Heart left ventricle (tissue), 16 donors: ENCODE data around the gene CECR2. TPM values are rescaled to one million over a fixed set of nuclear protein-coding genes. Genes with fewer than 3 reads are reported as not detected.

Experiments
- ATAC-seq, 4 donors: fragments of 200-7000 bp; cut with Tn5 transposase; one replicate each; pipeline ENCODE4 v1.9.1; 2020 to 2022; ENCODE audit warnings: moderate library complexity in 4 of 4, mild to moderate bottlenecking in 3 of 4, moderate number of reproducible peaks in 1 of 4
- DNase-seq, 5 donors: peaks; one replicate each; pipeline ENCODE4 v3.0.0-alpha.2; 2020
- H3K27ac ChIP-seq, 12 donors: fragments of 200-600 bp; sonication (generic) in 4 of 12; one replicate each; pipeline versions ENCODE4 v1.5.0 to v1.8.0; 2016 to 2022; ENCODE audit warnings: mild to moderate bottlenecking in 2 of 12
- H3K27me3 ChIP-seq, 9 donors: fragments of 200-600 bp; sonication (generic) in 2 of 9; one replicate each; pipeline versions ENCODE4 v1.5.1 to v1.8.0; 2016 to 2022; ENCODE audit warnings: mild to moderate bottlenecking in 3 of 9
- H3K36me3 ChIP-seq, 9 donors: fragments of 200-600 bp; sonication (generic) in 2 of 9; one replicate each; pipeline versions ENCODE4 v1.5.0 to v1.8.0; 2018 to 2022; ENCODE audit warnings: mild to moderate bottlenecking in 2 of 9
- H3K4me1 ChIP-seq, 12 donors: fragments of 200-600 bp; sonication (generic) in 4 of 12; one replicate each; pipeline versions ENCODE4 v1.5.0 to v1.8.0; 2016 to 2022; ENCODE audit warnings: mild to moderate bottlenecking in 3 of 12
- H3K4me3 ChIP-seq, 12 donors: fragments of 200-600 bp; sonication (generic) in 4 of 12; one replicate each; pipeline versions ENCODE4 v1.5.0 to v1.8.0; 2017 to 2022; ENCODE audit warnings: mild to moderate bottlenecking in 9 of 12, moderate library complexity in 4 of 12
- H3K9me3 ChIP-seq, 12 donors: fragments of 200-600 bp; sonication (generic) in 4 of 12; one replicate each; pipeline versions ENCODE4 v1.5.0 to v1.8.0; 2016 to 2022; ENCODE audit warnings: mild to moderate bottlenecking in 1 of 12
- POLR2A ChIP-seq, 2 donors: fragments of 450-650 bp; IDR thresholded peaks; one replicate each; pipeline ENCODE4 v1.6.1; 2017; ENCODE audit warnings: antibody characterized with exemption in 2 of 2, mild to moderate bottlenecking in 2 of 2, moderate library complexity in 2 of 2
- WGBS, 4 donors: extraction: QIAGEN DNeasy Blood & Tissue Kit in 2 of 4; methylation state at CpG; one replicate each; pipeline versions ENCODE4 v1.1.5 to v1.1.7; 2013 to 2018; 5-methylcytosine and 5-hydroxymethylcytosine counted together
- intact Hi-C, 10 donors: fragments of 100-400 bp; cut with DNase I; formaldehyde crosslinking; loops; one replicate each; pipeline versions ENCODE4 v1.11.1 to v1.14.2; 2022
- polyA plus RNA-seq, 2 donors: library from polyadenylated mRNA; stranded (reverse); fragments of 200-250 nt; gene quantifications; one replicate each; pipeline ENCODE4 v1.2.3, GENCODE V29; 2013
- total RNA-seq, 9 donors: library from RNA; depleted of rRNA in 2 of 9; stranded (reverse); fragments of >200 nt in 2 of 9; fragmentation: NEBNext Ultra II Directional in 3 of 9; extraction: Animal tissue kit (Norgen Biotek cat#: 25700) in 3 of 9; gene quantifications; one replicate each; pipeline versions ENCODE4 v1.1.0 to v1.2.4, GENCODE V29; 2016 to 2023
- TF ChIP-seq, protein P1 (sequence below), 12 donors: fragments of 200-600 bp; sonication (generic) in 4 of 12; IDR thresholded peaks; one replicate each; pipeline versions ENCODE4 v1.5.0 to v1.8.0; 2018 to 2022; ENCODE audit warnings: antibody characterized with exemption in 12 of 12, mild to moderate bottlenecking in 5 of 12
- donor health status: ischemic (EF 13 %, LVEDD 7.1; RV severe dilation, severe dysfunction).
- donor health status: healthy with polysubstance abuse.
- donor health status: DM: no; HTN: yes; CAD: no.
- donor health status: DM: no; HTN: no; CAD: no.
- donor health status: ischemic (EF 25% LVEDD 6.9; RV normal size, moderate dysfunction).
- donor health status: ischemic (EF 25% LVEDD 5.7; RV mildly dilated, moderate dysfunction).
- donor health status: healthy.
- donor health status: DM: yes; HTN: yes; CAD: no.
- donor health status: ischemic (EF 35%, LVEDD 5.7; RV mildly dilated, moderate dysfunction).
- donor health status: nonischemic (EF 11% LVEDD 7.7; RV severe dilation, severe dysfunction).
- donor health status: DM: yes; HTN: yes; CAD: no.
- donor health status: PGD.
- donor health status: ischemic (EF 29% LVEDD 5.4; RV normal size, mild dysfunction).
- donor health status: nonischemic (EF 23%, LVEDD 6.1; RV moderate dilation, normal function).

CECR2 gene
- total and polyA plus RNA-seq, 11 donors: 3.8 to 11.6 (median 6.8) TPM

DNA sequence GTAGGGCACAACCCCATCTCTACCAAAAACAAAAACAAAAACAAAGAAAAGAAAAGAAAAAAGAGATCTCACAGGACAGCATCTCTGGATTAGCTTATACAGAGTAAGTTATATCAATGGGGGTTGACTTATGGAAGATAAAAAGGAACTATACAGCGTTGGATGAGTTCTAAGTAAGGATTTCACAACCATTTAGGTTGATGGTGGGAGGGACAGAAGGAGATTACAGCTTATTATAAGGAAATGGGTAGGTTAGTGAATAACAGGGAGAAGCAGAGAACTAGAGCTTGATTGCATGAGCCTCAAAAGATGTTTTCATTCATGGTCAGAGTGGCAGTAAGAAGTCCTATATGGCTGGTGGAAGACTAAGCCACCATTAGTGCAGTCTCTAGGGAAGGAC is 60.3 kb downstream of the CECR2 start:
- TF ChIP-seq, protein P1, sequence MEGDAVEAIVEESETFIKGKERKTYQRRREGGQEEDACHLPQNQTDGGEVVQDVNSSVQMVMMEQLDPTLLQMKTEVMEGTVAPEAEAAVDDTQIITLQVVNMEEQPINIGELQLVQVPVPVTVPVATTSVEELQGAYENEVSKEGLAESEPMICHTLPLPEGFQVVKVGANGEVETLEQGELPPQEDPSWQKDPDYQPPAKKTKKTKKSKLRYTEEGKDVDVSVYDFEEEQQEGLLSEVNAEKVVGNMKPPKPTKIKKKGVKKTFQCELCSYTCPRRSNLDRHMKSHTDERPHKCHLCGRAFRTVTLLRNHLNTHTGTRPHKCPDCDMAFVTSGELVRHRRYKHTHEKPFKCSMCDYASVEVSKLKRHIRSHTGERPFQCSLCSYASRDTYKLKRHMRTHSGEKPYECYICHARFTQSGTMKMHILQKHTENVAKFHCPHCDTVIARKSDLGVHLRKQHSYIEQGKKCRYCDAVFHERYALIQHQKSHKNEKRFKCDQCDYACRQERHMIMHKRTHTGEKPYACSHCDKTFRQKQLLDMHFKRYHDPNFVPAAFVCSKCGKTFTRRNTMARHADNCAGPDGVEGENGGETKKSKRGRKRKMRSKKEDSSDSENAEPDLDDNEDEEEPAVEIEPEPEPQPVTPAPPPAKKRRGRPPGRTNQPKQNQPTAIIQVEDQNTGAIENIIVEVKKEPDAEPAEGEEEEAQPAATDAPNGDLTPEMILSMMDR (IDR thresholded peaks at IDR 0.05): no peak
- no peak for TF ChIP-seq POLR2A (IDR thresholded peaks at IDR 0.05)
- ATAC-seq: no peak
- WGBS, 4 donors: 68 to 92% (median 89%) methylated on average over 1 of the region's 1 CpG
- Histone ChIP-seq H3K27ac (no peak overlapping the region), H3K4me1 (peaks cover 0 to 10% (median 0%) of the 10 kb centered on the region in 12 donors), H3K4me3 (no peak overlapping the region), H3K9me3 (no peaks in the 10 kb centered on the region), H3K27me3 (no peaks in the 10 kb centered on the region), H3K36me3 (no peaks in the 10 kb centered on the region)
- DNase-seq: no peak
- intact Hi-C loops: no loop called here

DNA sequence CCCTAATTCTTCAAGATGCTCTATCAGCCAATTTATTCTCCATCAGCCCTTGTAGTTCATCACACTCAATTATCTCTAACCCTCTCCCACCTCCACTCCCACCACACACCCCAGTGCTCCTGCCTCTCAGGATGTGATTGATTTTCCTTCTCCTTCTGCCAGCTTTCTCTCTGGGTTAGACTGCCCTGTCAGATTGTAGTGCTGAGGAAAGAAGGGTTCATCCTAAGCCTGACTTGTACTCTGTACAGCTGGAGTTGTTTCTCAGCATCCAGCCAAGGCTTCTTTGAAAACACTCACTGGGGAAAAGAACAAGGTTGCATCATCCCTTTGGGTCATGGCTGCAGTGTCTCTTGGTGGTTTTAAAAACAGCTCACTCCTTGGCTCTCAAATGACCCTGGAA is 61.2 kb downstream of the CECR2 start:
- no peak overlapping the region for H3K4me3 ChIP-seq
- H3K4me1 ChIP-seq: peaks cover 0 to 13% (median 4%) of the 10 kb centered on the region in 12 donors
- H3K9me3 ChIP-seq: no peaks in the 10 kb centered on the region
- H3K27ac ChIP-seq: no peak overlapping the region
- peak in 2 of 5 donors; percentile 32 to 36 for DNase-seq
- H3K36me3 ChIP-seq: no peaks in the 10 kb centered on the region
- no peaks in the 10 kb centered on the region for H3K27me3 ChIP-seq
- intact Hi-C loops: loop anchor here in 2 of 10 donors (10.0 kb wide), 2 partner anchors 56 to 64 kb away; no protein-coding TSS in a partner anchor
- peak; percentile 35 to 94 (median 85) for ATAC-seq
- no peak for TF ChIP-seq POLR2A (IDR thresholded peaks at IDR 0.05)
- TF ChIP-seq, protein P1 (IDR thresholded peaks at IDR 0.05): no peak

DNA sequence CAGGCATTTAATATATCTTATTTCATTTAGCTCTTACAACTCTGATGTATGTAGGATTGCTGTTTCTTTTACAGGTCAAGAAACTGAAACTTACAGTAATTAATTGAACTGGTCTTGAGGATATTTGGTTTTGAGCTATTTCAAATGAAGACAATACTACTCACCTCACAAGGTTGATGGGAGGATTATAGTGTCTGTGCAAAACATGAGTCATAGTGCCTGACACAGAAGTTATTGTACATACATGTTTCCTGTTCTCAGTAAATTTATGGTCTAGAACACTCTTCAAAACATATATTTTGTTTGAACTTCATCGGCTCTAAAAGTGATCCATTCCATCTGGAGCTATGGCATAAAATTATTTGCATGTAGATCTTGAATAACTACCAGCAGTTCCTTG is 61.9 kb downstream of the CECR2 start:
- no peak for TF ChIP-seq POLR2A (IDR thresholded peaks at IDR 0.05)
- Histone ChIP-seq H3K4me1 (peaks cover 0 to 20% (median 9%) of the 10 kb centered on the region in 12 donors), H3K36me3 (no peaks in the 10 kb centered on the region), H3K27ac (no peak overlapping the region), H3K9me3 (no peaks in the 10 kb centered on the region), H3K27me3 (no peaks in the 10 kb centered on the region), H3K4me3 (no peak overlapping the region)
- intact Hi-C loops: loop anchor here in 2 of 10 donors (10.0 kb wide), 2 partner anchors 56 to 64 kb away; no protein-coding TSS in a partner anchor
- no peak for ATAC-seq
- DNase-seq: no peak
- WGBS, 4 donors: 93 to 96% (median 95%) methylated on average over 1 of the region's 1 CpG

DNA sequence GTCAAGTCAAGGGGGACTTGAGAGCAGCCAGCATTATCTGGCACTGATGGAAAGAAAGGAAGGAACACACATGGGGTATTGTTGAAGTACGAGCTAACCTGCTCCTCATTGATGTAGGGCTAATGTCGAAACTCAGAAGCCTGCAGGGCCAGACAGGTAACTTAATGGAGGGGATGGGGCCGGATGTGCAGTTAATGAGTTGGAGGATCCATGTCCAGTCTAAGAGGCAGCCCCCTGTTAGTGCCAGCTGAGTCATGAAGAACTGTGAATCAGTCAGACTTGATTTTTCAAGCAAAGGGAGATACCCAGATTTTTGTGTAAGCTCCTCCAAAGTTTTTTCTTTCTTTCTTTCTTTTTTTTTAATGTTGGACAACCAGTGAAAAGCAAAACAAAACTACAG is 65.6 kb downstream of the CECR2 start:
- Histone ChIP-seq H3K4me3 (no peak overlapping the region), H3K4me1 (peaks cover 0 to 32% (median 17%) of the 10 kb centered on the region in 12 donors), H3K36me3 (no peaks in the 10 kb centered on the region), H3K9me3 (no peaks in the 10 kb centered on the region), H3K27me3 (no peaks in the 10 kb centered on the region), H3K27ac (no peak overlapping the region)
- DNase-seq: no peak
- ATAC-seq: no peak
- WGBS, 4 donors: 71 to 83% (median 80%) methylated on average over 3 of the region's 3 CpGs
- TF ChIP-seq, protein P1 (IDR thresholded peaks at IDR 0.05): no peak
- no peak for TF ChIP-seq POLR2A (IDR thresholded peaks at IDR 0.05)
- intact Hi-C loops: loop anchor here in 2 of 10 donors (10.0 kb wide), 2 partner anchors 60 kb away; no protein-coding TSS in a partner anchor

DNA sequence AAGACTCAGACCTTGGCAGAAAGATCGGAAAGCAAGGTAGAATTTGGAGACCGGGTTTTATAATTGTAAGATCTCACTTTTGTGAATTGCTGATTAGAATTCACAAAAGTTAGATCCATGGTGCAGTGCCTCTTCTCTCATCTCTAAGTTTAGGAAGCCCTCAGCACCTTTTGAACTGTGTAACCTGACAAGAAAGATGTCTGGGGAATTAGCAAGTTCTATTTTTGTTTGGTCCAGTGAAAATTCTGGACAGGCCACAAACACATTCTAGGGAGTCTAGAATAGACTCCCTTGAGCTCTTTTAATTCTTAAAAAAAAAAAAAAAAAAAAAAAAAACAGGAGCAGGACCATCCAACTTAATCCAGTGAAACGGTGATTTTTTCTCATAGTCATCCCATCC is 66.1 kb downstream of the CECR2 start:
- H3K4me1 ChIP-seq: peaks cover 0 to 32% (median 14%) of the 10 kb centered on the region in 12 donors
- H3K36me3 ChIP-seq: no peaks in the 10 kb centered on the region
- no peak overlapping the region for H3K4me3 ChIP-seq
- 79 to 87% (median 82%) methylated on average over 3 of the region's 3 CpGs for WGBS, 4 donors
- no peaks in the 10 kb centered on the region for H3K27me3 ChIP-seq
- H3K9me3 ChIP-seq: no peaks in the 10 kb centered on the region
- no peak overlapping the region for H3K27ac ChIP-seq
- no peak for TF ChIP-seq POLR2A (IDR thresholded peaks at IDR 0.05)
- TF ChIP-seq, protein P1 (IDR thresholded peaks at IDR 0.05): no peak
- DNase-seq (no peak), ATAC-seq (no peak)
- intact Hi-C loops: loop anchor here in 2 of 10 donors (10.0 kb wide), 2 partner anchors 59 to 61 kb away; no protein-coding TSS in a partner anchor
